GM18858 (cell line): ENCODE results near the gene SLC11A1.
A peak's percentile ranks its signal among the peaks of the same experiment; 100 is the strongest.

ENCODE experiments used
- ATAC-seq: cut with Tn5 transposase; IDR thresholded peaks from one replicate; pipeline ENCODE4 v1.9.1; 2021; ENCODE audit not compliant: unreplicated experiment

The SLC11A1 gene

DNA sequence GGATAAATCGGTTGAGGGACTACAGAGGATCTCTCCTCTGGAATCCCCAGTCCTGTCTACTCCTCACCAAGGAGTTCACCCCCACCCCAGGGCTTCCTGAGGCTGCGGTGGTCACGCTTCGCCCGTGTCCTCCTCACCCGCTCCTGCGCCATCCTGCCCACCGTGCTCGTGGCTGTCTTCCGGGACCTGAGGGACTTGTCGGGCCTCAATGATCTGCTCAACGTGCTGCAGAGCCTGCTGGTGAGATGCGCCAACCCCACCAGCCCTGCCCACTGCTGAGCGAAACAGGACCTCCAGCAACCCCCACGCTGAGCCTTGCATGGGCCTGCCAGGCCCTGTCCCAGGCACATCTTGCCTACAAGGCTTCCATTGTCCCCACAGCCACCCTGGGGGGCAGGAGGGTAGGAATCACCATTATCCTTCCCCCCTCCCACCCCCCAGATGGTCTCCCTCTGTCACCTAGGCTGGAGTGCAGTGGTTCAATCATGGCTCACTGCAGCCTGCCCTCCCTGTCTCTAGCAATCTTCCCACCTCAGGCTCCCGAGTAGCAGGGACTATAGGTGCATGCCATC is 10.9 kb downstream of the SLC11A1 start:
- ATAC-seq, result no peak

DNA sequence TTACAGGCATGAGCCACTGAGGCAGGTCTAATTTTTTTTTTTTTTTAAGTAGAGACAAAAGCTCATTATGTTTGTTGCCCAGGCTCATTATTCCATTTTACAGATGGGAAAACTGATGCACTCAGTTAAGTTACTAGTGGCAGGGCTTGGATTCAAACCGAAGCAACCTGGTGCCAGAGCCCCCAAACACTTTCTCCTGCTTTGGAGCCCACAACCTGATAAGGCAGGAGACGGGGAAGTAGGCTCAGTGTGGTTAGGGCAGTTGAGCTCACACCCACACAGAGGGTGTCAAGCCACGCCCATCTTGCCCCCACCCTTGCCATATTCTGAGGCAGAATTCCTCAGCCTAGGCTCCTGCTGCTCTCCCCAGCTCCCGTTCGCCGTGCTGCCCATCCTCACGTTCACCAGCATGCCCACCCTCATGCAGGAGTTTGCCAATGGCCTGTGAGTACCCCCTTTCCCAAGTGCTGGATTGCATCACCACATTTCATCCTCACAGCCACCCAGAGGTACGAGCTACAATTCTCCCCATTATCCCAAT is 11.7 kb downstream of the SLC11A1 start:
- no peak for ATAC-seq

DNA sequence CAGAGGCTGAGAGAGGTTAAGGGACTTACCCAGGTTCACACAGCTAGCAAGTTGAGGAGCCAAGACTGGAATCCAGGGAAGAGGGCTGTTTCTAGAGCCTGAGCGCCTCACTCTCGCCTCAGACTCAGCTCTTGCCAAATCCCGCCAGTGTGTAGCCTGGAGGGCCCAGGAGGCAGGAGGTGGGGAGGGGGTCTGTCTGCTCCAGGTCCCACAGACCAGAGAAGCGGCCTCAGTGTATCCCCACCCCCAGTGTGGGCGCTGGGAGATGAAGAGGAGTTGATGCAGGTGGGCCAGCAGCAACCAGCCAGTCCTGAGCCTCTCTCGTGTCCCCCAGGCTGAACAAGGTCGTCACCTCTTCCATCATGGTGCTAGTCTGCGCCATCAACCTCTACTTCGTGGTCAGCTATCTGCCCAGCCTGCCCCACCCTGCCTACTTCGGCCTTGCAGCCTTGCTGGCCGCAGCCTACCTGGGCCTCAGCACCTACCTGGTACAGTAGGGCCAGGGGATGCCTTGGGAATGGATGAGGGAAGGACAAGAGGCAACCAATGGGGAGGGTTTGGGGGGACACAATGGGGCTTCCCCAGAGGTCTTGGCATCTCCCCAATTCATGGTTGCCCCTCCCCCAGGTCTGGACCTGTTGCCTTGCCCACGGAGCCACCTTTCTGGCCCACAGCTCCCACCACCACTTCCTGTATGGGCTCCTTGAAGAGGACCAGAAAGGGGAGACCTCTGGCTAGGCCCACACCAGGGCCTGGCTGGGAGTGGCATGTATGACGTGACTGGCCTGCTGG is 12.4 kb downstream of the SLC11A1 start:
- ATAC-seq, result no peak

DNA sequence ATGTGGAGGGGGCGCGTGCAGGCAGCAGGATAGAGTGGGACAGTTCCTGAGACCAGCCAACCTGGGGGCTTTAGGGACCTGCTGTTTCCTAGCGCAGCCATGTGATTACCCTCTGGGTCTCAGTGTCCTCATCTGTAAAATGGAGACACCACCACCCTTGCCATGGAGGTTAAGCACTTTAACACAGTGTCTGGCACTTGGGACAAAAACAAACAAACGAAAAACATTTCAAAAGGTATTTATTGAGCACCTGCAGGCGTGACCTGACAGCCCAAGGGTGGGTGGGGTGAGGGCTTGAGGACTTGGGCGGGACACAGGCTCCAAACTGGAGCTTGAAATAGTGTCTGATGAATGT is 13.0 kb downstream of the SLC11A1 start:
- ATAC-seq, result no peak

DNA sequence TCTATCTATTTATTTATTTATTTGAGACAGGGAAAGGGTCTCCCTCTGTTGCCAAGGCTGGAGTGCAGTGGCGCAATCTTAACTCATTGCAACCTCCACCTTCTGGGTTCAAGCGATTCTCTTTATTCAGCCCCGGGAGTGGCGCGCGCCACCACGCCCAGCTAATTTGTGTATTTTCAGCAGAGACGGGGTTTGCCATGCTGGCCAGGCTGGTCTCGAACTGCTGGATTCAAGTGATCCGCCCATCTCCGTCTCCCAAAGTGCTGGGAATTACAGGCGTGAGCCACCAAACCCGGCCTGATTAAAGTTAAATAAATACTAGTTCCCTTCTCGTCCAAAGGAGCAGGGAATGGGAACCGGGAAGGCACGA is 13.4 kb downstream of the SLC11A1 start:
- ATAC-seq, result no peak

DNA sequence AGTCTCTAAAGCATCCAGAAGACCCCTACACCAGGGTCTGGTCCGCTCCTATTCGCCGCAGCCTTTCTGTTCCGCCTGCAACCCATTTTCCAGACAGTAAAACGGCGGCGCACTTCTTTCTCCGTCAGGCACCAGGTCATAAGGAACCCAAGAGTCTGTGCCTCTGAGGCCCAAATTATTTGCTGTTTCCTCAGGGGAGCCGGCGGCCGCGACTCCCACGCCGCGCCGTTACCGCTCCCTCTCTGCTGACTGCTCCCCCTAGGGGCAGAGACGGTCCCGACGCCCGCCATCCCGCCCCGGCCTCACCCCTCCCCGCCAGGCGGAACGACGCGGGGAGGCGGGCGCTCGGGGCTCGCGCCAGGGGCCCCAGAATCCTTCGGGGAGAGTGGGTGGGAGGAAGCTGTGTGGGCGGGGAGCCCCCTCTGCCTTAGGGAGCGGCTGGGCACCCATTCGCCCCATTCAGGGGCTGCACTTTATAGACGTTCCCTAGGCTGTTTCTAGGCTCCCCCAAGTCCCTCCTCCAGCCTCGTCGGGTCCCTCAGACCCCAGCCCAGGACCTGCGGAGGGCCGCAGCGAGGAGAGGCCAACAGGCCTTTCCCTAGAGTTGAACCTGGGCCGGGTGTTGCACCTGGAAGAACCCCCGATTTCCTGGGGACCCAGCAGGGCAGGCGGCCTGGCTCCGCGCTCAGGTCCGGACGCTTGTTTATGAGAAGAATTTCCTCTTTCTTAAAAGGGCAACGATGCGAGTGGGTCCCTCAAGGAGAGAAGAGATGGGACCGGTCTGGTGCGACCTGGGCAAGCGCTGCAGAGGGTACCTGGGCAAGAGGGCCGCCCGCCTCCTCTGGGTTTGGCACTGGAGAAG is 14.0 kb downstream of the SLC11A1 start:
- ATAC-seq, result peak; percentile 39

DNA sequence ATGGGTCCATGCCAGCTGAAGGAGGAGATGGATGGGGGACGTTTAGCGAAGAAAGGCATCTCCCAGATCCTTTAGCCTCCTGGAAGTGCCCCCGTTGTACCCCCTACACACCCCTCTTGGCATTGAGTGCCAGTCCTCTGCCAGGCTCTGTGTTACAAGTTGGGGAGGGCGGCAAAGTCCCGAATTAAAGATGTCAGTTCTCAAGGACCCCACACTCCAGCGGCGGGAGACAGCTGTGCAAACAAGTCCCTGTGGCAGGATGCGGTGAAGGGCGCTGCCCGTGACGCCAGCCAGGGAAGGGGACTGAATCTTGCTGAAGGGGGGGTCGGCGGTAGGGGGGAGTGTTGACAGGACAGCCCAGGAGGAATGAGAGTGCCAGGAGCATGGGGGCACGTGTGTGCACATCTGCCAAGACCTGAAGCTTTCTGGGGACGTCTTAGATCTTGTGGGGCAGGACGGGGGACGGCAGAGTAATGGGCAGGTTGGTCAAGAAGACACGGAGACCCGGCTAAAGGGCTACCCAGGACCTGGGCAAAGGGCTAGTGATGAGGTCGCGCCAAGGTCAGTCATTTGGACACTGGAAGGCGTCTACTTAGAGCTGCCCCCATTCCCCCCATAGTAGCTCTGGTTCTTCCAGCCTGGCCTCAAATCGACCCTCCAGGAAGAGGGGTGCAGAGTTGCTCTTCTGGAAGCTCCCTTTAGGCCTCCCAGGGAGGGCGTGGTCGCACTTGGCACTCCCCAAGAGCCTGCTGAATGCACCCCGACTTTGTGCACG is 14.8 kb downstream of the SLC11A1 start:
- ATAC-seq, result no peak

DNA sequence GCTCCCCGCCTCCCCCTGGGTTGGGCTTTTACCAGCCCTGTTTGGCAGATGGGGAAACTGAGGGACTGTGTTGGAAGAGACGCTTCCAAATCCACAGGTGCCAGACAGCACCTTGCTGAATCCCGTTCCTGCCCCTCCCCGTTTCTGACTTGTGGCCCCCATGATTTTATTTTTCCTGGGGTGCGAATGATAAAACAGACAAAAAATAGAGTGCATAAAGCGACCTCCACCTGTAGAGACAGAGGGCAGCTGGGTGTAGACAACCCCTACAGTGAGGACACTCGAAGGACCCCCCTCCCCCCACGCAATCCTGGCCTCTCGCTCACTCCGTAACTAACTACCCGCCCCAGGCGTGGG is 15.4 kb downstream of the SLC11A1 start:
- no peak for ATAC-seq

DNA sequence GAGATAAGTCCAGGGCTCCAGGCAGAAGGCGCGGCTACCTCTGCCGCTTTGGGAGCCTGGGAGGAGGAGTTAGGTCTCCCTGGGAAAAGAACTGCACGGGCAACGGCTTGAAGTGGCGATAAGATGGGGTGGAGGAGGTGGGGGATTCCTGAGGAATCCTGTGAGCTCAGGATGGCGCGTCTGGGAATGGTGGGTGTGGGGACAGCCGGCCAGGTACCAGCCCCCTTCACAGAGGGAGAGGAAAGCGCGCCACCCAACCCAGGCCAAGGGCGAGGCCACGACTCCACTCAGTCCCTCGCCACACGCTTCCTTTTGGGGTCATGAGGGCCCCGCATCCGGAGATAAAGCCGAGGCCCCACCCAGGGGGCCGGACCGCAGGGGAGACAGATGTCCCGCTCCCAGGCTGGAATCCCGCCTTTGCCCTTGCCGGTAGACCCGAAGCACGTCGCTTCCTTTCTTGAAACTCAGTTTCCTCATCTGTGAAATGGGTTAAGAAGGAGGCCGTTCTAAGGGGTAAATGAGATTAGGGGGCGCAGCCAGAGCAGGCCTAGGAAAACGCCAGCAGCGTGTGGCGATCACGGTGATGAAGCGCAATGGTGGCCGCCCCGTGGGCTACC is 15.9 kb downstream of the SLC11A1 start:
- ATAC-seq, result no peak

DNA sequence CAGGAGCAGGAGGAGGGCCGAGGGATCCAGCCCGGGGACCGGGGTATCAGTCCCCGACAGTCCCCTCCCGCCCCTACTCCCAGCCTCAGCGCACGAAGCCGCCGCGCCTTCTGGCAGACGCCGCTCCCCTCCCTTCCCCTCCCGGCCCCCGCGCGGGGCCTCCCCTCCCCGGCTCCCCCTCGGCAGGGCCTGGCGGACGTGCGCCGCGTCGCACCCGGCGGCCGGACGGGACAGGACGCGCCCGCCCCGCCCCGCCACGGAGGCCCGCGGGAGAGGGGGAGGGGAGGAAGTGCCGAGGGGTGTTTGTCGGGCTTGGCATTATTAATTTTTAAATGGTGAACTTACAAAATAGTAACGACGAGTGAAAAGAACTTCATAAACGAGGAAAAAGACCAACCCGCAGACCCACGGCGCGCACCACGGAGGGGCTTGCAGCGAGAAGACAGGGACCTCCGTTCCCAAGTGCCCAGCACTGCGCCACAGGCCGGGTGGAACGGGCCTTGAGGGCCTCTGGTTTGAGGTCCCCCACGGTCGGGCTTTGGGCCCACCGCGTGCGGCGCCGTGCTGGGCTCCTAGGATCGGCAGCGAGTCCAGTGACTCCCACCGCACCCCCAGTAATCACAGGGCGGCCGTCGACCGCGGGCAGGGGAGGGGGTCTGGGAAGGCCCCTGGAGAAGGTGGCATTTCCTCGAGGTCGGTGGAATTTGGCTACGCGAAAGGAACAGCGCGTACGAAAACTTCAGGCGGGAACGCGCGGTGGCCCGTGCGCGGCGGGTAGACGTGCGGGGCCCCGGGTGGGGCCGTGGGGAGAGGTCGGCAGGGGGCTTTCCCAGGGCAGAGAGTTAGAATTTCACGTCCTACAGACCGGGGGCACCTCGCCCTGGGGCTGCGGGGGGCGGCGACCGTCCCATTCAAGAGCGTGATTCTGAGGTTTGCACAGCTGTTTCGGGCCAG is 16.6 kb downstream of the SLC11A1 start:
- no peak for ATAC-seq

DNA sequence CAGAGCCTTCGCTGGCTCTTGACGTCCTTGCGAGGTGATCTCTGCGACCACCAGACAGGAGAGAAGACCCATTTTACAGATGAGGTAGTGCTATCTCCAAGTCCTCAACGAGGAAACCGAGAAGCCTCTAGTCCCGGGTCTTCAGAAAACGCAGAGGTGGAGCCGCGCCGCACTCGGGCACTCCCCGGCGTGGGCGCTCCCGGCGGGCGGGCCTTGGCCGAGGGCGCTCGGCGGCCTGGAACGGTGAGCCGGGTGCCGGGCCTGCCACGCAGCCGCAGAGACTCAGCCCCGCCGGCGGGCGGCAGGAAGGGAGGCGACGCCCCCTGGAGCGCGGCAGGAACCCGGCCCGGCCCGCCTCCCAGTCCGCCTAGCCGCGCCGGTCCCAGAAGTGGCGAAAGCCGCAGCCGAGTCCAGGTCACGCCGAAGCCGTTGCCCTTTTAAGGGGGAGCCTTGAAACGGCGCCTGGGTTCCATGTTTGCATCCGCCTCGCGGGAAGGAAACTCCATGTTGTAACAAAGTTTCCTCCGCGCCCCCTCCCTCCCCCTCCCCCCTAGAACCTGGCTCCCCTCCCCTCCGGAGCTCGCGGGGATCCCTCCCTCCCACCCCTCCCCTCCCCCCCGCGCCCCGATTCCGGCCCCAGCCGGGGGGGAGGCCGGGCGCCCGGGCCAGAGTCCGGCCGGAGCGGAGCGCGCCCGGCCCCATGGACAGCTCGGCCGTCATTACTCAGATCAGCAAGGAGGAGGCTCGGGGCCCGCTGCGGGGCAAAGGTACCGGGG is 17.5 kb downstream of the SLC11A1 start, which contains the start of gene CTDSP1:
Gene CTDSP1, plus strand, starts transcription at position 478 of the 776 bp plus-strand sequence. Its CDS starts 223 bp downstream, at position 701.
- ATAC-seq, result peak; percentile 33

DNA sequence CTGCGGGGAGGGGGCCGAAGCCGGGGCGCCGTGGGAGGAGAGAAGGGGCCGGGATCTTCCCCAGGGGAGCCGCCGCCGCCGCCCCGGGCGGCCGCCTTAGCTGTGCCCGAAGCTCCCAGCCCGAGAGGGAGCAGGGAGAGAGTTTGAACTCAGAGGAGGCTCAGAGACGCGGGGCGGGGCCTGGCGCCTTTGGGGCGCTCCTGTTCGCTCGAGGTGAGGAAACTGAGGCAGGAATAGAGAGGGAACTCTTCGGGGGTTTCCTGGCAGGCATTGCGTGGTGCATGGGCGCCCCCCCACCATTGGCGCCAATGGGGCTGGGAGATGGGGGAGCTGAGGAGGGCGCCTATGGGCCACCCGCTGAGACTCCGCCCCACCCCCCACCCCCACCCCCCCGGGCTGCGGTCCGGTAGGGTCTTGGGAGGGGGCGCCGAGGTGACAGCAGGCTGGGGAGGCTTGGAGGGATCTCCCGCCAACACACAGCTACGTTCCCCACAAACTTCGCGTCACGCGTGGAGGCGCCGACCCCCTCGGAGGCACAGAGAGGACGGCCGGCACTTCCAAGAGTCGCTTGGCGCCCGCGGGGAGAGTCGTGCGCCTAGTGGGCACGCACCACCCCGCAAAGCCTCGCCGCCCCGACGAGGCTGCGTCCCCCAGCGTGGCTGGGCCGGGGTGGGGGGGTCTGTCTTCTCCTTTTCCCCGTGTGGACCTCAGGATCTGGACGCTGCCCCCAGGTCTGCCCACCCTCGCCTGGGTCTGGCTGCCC is 18.3 kb downstream of the SLC11A1 start:
- no peak for ATAC-seq

DNA sequence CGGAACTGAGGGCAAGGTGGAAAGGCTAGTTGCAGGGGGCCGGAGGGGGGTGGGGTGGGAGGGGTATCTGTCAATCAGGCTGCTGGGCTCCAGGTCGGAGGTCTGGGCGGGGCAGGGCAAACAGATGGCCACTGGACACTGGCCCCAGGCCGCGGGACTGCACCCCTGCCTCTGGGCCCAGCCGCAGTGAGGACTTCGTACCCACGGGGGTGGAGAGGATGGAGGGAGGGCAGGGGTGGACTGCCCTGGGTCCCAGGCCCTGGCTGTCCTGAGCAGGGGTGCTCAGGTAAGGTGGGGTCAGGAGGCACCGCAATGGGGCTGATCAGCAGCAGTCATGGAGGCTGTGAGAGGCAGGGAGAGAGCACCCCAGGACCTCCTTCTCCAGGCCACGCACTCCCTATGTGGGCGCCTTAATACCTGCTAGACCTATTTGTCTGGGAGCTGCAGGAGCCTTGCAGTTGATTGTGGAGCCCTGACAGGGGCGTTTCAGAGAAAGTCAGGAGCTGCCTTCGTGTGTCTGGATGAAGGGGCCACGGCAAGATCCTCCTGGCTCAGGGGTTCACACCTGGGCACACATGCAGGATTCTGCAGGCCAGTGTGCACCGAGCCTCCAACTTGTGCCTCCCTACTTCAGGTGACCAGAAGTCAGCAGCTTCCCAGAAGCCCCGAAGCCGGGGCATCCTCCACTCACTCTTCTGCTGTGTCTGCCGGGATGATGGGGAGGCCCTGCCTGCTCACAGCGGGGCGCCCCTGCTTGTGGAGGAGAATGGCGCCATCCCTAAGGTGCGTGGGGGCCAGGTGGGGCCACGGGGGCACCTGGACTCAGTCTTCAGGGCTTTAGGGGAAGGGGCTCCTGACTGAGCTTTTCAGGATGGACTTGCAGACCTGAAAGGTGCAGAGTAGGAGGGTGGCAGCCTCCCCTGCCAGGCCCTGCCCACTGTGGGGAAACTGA is 19.1 kb downstream of the SLC11A1 start:
- ATAC-seq, result no peak

DNA sequence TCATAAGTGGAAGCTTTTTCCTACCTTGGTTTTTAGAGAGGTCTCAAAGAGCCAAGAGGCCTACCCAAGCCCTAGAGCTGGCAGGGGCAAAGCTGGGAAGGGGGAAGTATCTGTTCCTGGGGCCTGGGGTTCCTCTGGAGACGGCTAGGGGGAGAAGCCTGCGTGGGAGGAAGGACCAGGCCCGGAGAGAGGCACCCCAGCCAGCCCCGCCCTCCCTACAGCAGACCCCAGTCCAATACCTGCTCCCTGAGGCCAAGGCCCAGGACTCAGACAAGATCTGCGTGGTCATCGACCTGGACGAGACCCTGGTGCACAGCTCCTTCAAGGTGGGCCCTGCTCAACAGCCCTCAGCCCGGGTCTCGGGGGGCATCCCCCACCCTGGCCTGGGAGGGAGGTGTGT is 19.8 kb downstream of the SLC11A1 start:
- no peak for ATAC-seq

DNA sequence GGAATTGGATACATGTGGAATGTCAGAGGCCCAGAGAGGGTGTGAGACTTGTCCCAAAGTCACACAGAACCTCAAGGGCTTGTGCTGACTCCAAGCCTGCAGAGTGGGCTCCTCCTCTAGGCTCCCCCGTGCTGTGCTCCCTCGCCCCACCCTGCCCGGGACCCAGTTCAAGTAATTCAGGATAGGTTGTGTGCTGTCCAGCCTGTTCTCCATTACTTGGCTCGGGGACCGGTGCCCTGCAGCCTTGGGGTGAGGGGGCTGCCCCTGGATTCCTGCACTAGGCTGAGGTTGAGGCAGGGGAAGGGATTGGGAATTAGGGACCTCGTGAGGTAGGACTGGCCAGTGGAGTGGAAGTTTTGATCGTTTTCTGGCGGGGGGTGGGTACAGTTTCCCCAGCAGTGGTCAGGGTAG is 20.4 kb downstream of the SLC11A1 start:
- ATAC-seq, result no peak

DNA sequence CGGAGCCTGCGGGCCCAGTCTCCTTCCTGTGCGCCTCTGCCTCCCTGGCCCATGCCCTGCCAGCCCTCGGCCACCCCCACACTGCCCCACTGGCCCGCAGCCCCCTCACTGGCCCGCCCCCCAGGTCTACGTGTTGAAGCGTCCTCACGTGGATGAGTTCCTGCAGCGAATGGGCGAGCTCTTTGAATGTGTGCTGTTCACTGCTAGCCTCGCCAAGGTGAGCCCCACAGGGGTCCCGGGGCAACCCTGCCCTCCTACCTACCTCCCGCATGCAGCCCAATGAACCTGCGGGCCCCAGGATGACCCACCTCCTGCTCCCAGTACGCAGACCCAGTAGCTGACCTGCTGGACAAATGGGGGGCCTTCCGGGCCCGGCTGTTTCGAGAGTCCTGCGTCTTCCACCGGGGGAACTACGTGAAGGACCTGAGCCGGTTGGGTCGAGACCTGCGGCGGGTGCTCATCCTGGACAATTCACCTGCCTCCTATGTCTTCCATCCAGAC is 20.9 kb downstream of the SLC11A1 start:
- no peak for ATAC-seq

DNA sequence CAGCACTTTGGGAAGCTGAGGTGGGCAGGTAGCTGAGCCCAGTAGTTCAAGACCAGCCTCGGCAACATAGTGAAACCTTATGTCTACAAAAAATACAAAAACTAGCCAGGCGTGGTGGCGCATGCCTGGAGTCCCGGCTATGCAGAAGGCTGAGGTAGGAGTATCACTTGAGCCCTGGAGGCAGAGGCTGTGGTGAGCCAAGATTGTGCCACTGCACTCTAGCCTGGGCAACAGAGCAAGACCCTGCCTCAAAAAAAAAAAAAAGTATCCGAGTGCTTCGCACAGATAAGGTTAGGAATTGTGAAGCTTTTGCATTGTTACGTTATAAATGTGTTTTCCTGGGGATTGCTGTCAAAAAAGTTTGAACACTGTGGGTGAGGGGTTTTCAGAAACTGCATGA is 21.7 kb downstream of the SLC11A1 start:
- ATAC-seq, result no peak
